HG03139 (cell line): ENCODE results near the gene TMEM233.

Experiments
- ATAC-seq: cut with Tn5 transposase; IDR thresholded peaks from one replicate; pipeline ENCODE4 v1.9.1; 2021; ENCODE audit not compliant: unreplicated experiment

The TMEM233 gene

GRCh38 chr12:119593578-119594398 is at the start of gene TMEM233:
TMEM233 (plus strand) TSS chr12:119593774; CDS start chr12:119593849, 75 bp downstream.
- ATAC-seq = no peak

- ATAC-seq = no peak
These were observed 48.6 kb upstream of the TMEM233 start for GRCh38 chr12:119544765-119545625.

- ATAC-seq = no peak
These were observed 47.2 kb upstream of the TMEM233 start for GRCh38 chr12:119546340-119546739.

- no peak for ATAC-seq
These were observed 46.6 kb upstream of the TMEM233 start for GRCh38 chr12:119547001-119547400.

- no peak for ATAC-seq
These were observed 36.7 kb upstream of the TMEM233 start for GRCh38 chr12:119556854-119557253.

- no peak for ATAC-seq
These were observed 28.2 kb upstream of the TMEM233 start for GRCh38 chr12:119565404-119565803.

GRCh38 chr12:119570771-119571170 is 22.8 kb upstream of the TMEM233 start:
- no peak for ATAC-seq

- ATAC-seq = no peak
These were observed 20.5 kb upstream of the TMEM233 start for GRCh38 chr12:119573086-119573485.

GRCh38 chr12:119574255-119574654 is 19.3 kb upstream of the TMEM233 start:
- ATAC-seq = no peak

- ATAC-seq = no peak
These were observed 17.3 kb upstream of the TMEM233 start for GRCh38 chr12:119576118-119576810.

- no peak for ATAC-seq
These were observed 16.7 kb upstream of the TMEM233 start for GRCh38 chr12:119576915-119577314.

- ATAC-seq = no peak
These were observed 15.5 kb upstream of the TMEM233 start for GRCh38 chr12:119578112-119578511.

GRCh38 chr12:119589097-119589496 is 4.5 kb upstream of the TMEM233 start:
- no peak for ATAC-seq

- no peak for ATAC-seq
These were observed 3.9 kb upstream of the TMEM233 start for GRCh38 chr12:119589634-119590033.

- ATAC-seq = no peak
These were observed 1.3 kb upstream of the TMEM233 start for GRCh38 chr12:119592232-119592631.

GRCh38 chr12:119594399-119594730 is 791 bp downstream of the TMEM233 start:
- no peak for ATAC-seq

- no peak for ATAC-seq
These were observed 1.3 kb downstream of the TMEM233 start for GRCh38 chr12:119594772-119595445.

GRCh38 chr12:119598159-119598558 is 4.6 kb downstream of the TMEM233 start:
- ATAC-seq = no peak

- no peak for ATAC-seq
These were observed 8.5 kb downstream of the TMEM233 start for GRCh38 chr12:119601877-119602733.

GRCh38 chr12:119602734-119603094 is 9.1 kb downstream of the TMEM233 start:
- ATAC-seq = no peak
